Stimulated activated CD4-positive, alpha-beta T cell treated with anti-CD3 and anti-CD28 coated beads, Interleukin-12 subunit alpha, Interleukin-12 subunit beta, amount 100 ng/mL, for 24 hours (primary cell): Measurements from ENCODE around the gene RACGAP1.

Source experiments
- DNase-seq, 2 experiments: peaks; one replicate each; pipeline ENCODE4 v3.0.0-alpha.2; 2020; ENCODE audit warnings: low read depth in 2 of 2

Gene RACGAP1

DNA sequence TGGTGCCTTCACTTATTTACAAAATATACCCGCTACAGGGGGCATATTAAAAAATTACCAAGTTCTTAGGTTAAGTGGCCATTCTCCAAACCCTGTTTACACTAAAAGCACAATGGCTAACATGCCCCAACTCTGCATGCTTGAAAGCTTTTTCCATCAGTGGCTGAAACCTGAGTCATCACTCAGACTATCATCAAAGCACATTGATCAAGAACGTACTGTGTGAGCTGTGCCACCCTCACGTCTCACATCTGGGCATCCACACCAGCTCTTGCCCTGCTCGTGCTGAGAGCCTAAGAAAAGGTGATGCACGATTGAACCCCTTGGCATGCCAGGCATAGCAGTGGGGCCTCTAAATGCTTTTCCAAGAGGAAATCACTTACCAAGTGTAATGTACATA is 39.3 kb downstream of the RACGAP1 start:
- DNase-seq = no peak

DNA sequence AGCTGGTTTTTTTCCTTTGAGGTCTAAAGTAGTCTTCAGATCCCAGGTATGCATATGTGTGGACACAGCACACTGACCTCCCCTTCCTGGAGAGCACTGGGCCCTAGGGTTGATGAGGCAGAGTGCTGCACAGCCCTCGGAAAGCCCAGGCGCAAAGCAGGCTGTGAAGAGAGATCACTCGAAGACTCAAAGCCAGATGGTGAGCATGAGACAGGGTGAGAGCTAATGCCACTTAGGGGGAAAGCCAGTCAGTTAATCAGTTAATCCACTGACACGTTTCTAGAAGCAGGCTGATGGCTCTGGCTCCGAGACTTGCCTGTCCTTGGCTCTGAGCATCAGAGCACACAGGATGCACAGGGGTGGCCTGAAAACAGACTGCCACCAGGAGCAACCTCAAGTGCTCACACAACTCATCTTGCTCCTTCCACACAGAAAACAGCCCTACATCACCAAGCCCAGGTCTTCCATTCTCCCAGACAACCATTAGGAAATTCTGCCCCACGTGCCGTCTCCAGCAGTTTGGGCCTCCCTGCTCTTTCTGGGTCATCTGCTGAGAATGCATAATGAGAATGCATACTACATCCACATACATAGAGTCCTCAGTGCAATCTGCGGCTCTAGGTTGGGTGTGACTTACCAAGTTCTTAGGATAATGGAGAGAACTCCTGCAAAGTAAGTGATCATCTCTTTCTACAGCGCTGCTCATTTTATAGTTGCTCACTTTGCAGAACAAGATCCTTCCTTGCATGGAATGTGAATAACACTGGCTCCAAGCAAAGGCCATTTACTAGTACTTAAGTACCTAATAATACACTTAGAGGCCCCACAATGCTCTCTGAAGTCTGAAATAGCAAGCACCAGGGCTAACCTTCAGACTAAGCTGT is 40.6 kb downstream of the RACGAP1 start:
- no peak for DNase-seq

DNA sequence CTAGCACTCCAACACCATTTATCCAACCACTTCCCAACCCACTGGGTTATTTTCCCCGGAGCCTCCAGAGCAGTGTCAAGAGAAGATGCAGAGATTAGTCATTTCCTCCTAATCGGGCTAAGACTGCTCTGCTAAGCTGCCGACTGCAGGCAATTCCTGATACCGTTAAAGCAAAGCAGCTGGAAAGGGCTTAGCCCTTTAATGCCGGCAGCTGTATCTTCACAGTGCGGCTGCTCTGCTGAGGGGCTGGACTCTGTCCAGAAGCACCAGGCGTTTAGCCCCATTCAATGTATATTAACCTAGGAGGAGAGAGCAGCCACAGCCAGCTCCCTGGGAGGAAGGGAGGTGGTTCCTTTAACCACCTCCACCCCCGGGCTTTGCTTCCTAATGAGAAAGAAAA is 41.4 kb downstream of the RACGAP1 start:
- no peak for DNase-seq

DNA sequence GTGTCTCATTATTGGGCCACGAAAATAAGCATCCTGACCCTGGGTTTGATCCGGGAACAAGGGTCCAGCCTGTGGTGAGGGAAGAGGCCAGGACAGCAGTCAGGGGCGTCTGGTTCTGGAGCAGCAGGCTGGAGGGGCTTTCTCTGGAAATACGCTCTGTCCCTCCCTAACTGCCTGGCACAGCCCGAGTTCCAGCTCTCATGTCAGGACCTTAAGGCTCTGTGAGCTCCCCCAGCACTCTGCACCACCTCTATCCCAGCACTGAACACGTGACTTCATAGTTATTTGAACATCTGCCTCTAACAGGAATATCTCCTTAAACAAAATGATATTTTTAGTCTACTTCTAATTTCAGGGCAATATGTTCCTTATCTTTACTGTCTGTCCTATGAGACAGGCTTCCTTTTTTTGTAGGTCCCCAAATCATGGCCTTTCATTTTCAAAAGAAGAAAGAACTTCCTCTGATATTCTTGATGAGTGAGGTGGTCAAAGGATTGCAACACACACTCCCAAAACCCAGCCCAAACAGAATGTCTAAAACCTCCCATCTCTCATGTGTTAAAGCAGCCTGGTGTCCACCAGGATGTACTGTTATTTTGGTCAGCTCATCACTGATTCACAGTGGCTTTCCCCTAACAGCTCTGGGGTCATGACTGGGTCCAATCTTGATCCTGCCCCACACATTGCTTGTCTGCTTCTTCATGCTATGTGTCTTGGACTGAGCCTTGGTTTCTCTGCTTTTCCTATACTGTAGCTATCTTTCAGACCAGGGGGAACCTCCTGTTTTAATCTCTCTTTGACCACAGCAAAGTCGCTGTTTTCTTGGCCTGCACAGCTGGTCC is 42.8 kb downstream of the RACGAP1 start:
- DNase-seq = no peak

DNA sequence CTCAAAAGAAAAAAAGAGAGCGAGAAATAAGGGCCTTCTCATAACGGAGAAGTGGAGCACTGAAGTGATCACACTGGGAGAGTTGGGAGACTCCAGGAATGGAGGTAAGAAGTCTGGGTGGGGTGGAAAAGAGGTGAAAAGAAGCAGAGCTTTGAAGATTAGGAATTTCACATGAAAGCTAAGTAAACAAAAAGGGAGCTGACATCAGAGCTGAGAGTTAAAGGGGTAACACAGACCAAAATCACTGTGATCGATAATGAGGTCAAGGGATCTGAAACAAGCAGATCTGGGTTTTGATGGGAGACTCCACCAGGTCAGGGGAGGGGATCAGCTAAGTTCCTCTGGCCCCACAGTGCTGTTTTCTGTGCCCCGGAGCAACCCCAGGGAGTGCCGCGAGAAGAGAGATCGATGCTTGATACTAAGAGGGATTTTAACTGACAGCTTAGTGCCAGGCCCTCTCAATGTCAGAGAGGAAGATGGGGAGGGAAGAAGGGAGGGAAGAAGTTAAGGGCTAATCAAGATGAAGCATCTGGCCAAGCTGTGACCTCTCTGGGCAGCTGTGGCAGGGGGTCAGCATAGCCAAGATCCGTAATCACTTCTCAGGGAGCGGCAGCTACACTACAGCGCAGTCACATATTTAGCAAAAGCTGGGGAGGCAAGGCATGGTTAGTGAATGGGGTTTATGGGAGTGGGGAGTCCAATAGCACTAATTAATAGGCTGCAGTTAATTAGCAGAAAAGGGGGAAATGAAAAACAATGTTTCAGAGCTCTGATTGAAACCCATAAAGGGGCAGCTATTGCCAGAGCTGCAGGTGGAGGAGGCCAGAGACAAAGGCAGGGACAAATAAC is 44.6 kb downstream of the RACGAP1 start:
- no peak for DNase-seq

DNA sequence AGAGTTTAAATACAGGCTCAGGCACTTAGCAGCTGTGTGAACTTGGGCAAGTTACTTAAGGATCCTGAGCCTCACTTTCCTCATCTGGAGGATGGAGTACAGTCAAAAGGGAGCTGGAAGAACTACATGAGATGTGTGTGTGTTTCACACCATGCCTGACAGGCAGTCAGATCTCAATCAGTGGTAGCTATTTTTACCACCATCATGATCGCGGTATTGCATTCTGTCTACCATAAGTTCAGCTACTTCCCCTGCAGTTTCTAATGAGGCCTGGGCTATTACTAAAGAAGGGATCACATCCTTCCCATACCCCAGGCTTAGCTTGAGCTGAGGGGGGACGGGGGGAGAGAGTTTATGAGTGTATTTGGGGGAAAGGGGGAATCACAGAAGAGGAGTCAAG is 45.5 kb downstream of the RACGAP1 start:
- DNase-seq = no peak

DNA sequence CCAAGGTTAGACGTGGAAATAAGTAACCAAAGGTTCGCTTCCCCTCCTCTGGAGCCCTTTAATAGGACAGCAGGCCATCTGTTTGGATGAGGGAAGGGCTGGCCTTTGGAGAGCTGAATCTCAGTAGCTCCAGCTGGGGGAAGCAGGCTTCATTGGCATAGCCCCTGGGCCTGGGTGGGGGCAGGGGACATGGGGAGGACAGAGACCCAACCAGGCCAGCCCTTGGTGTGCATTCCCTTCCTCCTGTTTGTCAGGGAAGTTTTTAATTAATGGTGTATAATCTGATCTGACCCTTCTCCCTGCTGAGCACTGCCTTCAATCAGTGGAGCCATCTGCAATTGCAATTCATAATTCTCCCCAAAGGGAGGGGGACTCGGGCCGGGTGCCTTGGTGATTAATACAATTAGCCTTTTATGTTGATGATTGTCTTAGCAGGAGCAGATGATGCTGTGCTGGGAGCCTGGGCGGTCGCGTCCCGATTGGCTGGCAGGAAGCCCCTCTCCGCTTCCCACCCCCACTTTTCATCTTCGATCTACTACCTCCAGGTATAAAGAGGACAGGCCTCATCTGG is 46.2 kb downstream of the RACGAP1 start:
- no peak for DNase-seq

DNA sequence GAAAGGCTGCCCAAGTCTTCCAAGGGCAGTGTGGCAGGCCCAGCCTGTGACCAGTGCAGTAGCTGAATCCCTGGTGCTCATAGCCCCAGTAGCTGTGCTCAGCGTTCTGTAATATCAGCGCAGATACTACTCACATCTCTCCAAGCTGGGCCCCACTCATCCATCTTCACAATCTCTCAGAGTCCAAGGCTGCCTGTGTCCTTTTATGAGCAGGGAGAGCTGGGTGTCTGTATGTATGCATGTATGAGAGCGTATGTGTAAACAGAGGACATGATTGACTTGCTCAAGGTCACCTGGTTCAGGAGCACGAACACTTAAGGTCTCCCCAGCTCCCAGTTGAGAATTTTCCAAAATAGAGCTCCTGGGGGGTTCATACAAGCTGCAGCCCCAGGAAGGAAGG is 47.2 kb downstream of the RACGAP1 start:
- no peak for DNase-seq

DNA sequence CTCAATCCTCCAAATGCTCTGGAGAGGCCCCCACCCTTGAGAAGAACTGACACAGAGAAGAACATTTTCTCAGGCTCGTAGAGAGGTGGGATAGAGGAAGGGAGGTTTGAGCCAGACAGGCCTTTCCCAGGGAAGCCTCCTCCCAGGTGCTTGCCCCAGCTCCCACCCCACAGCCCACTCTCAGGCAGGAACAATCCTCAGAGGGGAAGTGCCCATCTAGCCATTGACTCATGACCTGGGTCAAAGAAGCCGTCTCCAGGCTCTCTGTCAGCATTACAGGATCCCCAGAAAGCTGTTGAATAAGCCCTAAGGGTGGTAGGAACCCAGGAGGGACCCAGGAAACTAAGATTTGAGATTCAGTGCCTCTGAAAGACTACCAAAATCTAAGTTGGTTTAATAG is 48.7 kb downstream of the RACGAP1 start:
- no peak for DNase-seq

DNA sequence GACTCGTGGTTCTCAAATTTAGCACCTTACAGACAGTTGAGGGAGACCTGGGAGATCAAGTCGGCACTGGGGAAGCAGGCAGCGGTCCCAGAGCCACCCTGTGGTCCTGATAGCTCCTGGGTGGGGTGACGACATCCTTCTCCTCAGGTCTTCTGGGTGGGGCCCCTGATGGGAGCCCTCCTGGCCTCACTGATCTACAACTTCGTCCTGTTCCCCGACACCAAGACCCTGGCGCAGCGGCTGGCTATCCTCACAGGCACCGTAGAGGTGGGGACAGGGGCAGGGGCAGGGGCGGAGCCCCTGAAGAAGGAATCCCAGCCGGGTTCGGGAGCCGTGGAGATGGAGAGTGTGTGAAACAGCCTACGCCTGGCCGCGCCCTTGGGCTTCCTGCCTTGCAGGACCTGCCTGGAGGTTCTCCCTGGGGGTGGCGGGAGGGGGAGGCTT is 50.0 kb downstream of the RACGAP1 start:
- DNase-seq = no peak

DNA sequence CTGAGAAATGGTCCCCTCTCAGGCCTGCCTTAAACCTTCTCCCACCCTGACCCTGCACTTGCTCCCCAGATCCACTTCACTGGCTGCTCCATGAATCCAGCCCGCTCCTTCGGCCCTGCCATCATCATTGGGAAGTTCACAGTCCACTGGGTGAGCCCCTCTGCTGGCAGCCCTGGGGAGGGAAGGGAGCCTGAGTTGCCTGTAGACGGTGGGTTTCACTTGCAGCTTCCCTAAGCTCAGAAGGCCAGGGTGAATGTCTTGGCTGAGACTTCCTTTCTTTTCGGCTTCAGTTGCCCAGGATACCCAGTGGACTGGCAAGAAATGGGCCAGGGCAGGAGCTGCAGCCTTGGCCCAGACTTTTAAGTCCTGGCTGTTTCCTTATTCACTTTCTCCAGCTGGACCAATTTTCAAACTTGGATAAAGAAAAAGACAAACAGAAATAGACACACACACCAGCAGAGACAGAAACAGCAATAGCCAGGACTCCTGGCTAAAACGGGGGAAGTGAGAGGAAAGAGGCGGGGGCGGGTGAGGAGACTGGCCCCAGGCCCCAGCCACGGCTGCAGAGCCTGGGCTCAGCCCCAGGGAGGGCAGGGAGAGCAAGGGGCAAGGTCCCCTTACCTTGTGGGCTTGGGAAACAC is 50.5 kb downstream of the RACGAP1 start:
- DNase-seq = no peak

DNA sequence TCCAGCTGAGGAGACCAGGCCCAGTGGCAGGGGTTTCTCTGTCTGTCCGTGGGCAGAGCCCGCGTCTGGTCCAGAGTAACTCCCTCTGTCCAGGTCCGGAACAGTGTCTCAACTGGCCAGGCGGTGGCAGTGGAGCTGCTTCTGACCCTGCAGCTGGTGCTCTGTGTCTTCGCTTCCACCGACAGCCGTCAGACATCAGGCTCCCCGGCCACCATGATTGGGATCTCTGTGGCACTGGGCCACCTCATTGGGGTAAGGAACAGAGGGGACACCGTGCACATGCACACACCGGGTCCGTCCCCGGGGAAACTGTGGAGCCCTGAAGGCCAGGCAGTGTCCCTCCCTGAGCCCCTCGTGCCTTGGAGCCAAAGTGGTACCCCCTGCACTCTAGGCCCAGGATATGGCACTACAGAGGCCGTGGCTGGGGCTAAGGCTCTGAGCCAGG is 51.0 kb downstream of the RACGAP1 start:
- DNase-seq = no peak

DNA sequence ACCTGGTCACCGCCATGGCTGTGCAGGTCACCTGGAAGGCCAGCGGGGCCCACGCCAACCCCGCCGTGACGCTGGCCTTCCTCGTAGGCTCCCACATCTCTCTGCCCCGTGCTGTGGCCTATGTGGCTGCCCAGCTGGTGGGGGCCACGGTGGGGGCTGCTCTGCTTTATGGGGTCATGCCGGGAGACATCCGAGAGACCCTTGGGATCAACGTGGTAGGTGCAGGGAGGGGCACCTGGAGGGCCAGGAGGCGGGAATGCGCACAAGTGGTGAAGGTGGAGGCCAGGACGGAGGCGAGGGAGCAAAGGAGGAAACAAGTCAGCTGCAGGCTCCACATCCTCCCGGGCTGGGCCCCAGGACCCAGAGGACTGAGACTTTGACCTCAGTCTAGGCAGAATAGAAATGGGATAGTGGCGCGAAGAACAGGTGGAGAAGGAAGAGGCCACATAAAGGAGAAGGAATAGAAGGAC is 51.9 kb downstream of the RACGAP1 start:
- no peak for DNase-seq

DNA sequence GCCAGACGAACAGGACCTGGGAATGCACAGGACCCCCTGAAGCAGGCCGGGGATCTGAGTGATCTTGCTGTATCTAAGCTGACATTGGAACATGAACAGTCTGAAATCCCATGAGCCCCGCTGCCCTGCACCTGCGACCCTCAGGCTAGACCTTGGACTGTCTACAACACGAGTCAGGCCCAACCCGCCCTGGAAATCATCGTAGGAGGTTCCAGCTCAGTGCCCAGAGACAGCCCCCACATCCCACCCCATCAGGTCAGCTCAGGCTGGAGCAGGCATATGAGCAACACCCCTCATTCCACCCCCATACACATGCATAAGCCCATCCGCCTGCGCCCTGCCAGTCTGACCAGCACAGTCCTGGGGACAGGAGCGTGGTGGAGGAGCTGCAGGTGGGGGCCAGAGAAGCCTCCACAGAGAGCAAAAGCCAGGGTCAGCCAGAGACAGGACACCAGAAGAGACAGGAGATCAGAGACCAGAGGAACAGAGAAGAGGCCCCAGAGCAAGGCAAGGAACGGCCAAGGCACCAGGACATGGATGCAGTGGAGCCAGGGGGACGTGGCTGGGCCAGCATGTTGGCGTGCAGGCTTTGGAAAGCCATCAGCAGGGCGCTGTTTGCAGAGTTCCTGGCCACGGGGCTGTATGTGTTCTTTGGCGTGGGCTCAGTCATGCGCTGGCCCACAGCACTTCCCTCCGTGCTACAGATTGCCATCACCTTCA is 52.5 kb downstream of the RACGAP1 start, which contains the start of gene AQP6:
TSS of gene AQP6 (plus strand) at position 307 of the 720 bp plus-strand sequence. CDS start at position 534, 227 bp downstream.
- no peak for DNase-seq

DNA sequence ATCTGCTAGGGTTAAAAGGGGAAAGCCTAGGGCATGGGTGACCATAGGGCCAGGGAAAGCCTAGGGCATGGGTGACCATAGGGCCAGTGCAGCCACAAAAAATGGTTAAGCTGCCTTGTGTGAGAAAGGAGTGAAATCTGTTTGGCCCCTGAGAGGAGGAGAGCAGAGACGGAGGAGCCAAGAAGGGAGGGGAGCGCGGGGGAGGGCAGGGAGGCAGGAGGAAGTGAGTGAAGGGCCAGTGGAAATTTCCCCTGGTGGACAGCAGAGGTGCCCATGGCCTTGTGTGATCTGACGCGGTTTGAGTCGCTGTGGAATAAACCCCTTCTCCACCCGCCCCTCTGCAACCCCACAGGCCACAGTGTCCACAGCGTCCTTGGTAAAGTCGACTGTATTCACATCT is 53.2 kb downstream of the RACGAP1 start:
- DNase-seq = no peak

DNA sequence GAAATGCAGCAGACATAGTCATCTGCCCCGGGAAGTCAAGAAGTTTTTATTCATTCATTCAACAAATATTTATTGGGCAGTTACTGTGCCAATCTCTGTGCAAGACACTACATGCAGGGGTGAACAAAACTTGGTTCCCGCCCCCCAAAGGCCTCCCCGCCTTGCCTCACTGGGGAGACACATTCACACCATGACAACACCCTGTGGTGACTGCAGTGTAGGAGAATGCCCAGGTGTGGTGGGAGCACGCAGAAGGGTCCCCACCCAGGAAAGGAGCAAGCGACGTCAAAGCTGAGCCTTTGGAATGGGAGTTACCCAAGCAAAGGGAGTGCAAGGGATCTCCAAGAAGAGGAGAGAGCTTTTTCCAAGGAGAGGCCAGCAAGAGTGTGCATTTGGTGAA is 54.2 kb downstream of the RACGAP1 start:
- DNase-seq = no peak

DNA sequence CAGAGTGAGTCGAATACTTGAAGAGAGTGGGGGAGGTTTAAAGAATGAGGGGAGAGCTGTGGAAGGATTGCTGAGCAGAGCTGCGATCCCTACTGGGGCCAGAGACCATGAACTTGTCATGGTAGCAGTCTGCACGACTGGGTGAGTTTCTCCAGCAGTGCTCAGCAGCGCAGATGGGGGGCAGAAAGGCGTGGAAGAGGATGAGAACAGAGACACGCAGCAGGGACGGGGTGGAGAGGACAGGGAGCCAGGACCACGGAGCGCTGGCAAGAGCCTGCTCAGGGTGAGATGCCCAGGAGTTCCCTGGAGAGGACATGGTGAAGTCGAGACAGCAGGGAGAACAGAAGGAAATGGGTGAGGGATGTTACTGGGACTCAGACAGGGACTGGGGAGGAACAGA is 54.6 kb downstream of the RACGAP1 start:
- no peak for DNase-seq

DNA sequence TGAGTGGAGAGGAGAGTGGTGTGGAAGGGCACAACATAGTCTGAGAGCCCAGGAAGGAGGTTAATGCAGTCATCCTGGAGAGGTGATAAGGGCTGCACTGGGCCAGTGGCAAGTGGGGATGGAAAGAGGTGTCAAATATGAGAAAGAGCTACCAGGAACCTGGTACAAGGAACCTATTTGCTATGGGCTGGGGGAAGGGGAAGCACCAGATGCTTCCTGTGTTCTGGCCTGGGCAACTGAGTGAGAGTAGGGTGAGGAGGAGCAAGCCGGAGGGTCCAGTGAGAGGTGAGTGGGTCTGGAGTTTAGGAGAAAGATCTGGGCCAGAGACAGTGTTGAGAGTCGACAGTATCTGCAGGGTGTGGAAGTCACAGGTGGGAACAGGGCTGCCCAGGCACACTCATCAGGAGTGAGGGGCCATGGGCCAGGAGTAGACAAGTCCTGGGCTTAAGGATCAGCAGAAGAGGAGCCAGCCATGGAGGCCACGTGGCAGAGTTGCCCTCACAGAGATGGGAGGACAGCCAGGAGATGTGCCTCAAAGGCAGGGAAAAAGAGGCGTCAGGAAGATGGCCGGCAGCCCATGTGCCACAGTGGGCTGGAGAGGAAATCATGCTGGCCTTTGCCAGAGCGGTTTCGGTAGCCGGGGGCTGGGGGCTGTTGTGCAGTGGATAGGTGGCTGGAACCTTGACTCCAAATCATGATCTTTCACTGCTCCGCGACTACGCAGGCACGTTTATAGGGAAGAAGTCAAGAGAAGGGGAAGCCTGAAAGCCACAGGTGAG is 55.5 kb downstream of the RACGAP1 start:
- DNase-seq = no peak

DNA sequence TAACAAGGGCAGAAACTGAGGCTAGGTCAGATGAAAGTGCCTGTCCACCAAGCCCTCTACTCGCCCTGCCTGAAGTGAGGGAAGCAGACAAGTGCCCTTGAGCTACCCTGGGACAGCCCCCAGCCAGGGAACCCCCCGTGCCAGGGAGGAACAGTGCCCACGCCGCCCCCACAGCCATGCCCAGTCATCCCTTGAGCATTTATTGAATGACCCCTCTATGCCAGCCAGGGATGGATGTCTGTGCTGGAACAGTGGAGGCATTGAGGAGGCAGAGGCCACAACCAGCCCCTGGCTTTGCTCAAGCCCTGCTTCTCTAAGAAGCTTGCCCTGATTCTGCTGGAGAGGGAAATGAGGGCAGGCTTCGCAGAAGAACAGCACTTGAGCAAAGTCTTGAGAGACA is 56.3 kb downstream of the RACGAP1 start:
- no peak for DNase-seq
